Measurements from ENCODE around the gene SKAP1.

SKAP1 gene

GRCh38 chr17:48102798-48103715 lies 327.0 kb downstream of the SKAP1 start:
- peak in 1 of 2 experiments; percentile 36 for DNase-seq (ENCODE audit: low read depth in 1 of 2, low spot score in 1 of 2)
- in situ Hi-C loops (cut with HindIII; ENCODE audit: low pct_unique_long_range_greater_than_20kb, low sequenced_read_pairs) = no loop called here
- no peak for TF ChIP-seq JUND (IDR thresholded peaks at IDR 0.05; ENCODE audit: low read depth)

GRCh38 chr17:48102043-48102750 lies 327.8 kb downstream of the SKAP1 start:
- TF ChIP-seq JUND (IDR thresholded peaks at IDR 0.05; ENCODE audit: low read depth) = no peak
- no peak for DNase-seq (ENCODE audit: low read depth in 1 of 2, low spot score in 1 of 2)
- in situ Hi-C loops (cut with HindIII; ENCODE audit: low pct_unique_long_range_greater_than_20kb, low sequenced_read_pairs) = no loop called here

- DNase-seq (ENCODE audit: low read depth in 1 of 2, low spot score in 1 of 2) = peak; percentile 75 to 97
- no peak for TF ChIP-seq JUND (IDR thresholded peaks at IDR 0.05; ENCODE audit: low read depth)
- in situ Hi-C loops (cut with HindIII; ENCODE audit: low pct_unique_long_range_greater_than_20kb, low sequenced_read_pairs) = no loop called here
Measured at GRCh38 chr17:48101012-48101720, 328.8 kb downstream of the SKAP1 start, which contains the start of gene CBX1. CBX1 (minus strand) TSS chr17:48101478; CDS start chr17:48077004, 24,474 bp downstream.

GRCh38 chr17:48100591-48101011 lies 329.4 kb downstream of the SKAP1 start:
- no peak for TF ChIP-seq JUND (IDR thresholded peaks at IDR 0.05; ENCODE audit: low read depth)
- in situ Hi-C loops (cut with HindIII; ENCODE audit: low pct_unique_long_range_greater_than_20kb, low sequenced_read_pairs) = no loop called here
- DNase-seq (ENCODE audit: low read depth in 1 of 2, low spot score in 1 of 2) = peak; percentile 45 to 86

DNA sequence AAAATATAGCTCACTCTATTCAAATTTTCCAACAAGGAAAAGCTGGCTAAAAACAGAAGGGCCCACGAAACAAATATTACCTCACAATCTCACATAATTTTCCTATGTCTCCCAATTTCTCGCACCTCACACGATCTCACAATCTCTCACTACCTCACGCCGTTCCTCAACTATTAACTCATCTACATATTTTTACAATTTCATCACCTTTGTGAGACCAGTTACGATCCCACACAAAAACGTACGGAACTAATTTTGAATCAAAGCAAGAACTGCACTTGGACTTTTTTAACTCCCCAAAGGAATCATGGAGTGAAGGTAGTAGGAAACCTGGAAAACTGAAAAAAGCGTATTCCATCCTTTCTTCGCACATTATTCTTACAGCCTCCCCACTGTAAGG lies 329.9 kb downstream of the SKAP1 start:
- no peak for TF ChIP-seq JUND (IDR thresholded peaks at IDR 0.05; ENCODE audit: low read depth)
- peak in 1 of 2 experiments; percentile 29 for DNase-seq (ENCODE audit: low read depth in 1 of 2, low spot score in 1 of 2)
- in situ Hi-C loops (cut with HindIII; ENCODE audit: low pct_unique_long_range_greater_than_20kb, low sequenced_read_pairs) = no loop called here

DNA sequence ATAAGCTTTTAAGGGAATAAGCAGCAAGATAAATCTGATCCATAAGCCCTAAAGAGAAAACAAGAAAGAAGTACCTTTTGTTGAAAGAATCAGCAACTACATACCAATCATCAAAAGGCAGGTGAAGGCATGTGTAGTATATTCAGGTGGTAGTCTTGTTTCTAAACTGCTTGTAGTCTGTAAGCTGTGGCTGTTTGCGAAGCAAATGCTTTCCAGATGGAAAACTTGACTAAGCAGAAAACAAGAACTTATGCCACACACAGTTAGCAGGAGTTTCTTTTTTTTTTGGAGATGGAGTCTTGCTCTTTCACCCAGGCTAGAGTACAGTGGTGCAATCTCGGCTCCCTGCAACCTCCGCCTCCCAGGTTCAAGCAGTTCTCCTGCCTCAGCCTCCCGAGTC lies 334.4 kb downstream of the SKAP1 start:
- no peak for DNase-seq (ENCODE audit: low read depth in 1 of 2, low spot score in 1 of 2)
- in situ Hi-C loops (cut with HindIII; ENCODE audit: low pct_unique_long_range_greater_than_20kb, low sequenced_read_pairs) = no loop called here
- TF ChIP-seq JUND (IDR thresholded peaks at IDR 0.05; ENCODE audit: low read depth) = no peak

GRCh38 chr17:48093341-48094045 lies 336.5 kb downstream of the SKAP1 start:
- TF ChIP-seq JUND (IDR thresholded peaks at IDR 0.05; ENCODE audit: low read depth) = no peak
- in situ Hi-C loops (cut with HindIII; ENCODE audit: low pct_unique_long_range_greater_than_20kb, low sequenced_read_pairs) = no loop called here
- no peak for DNase-seq (ENCODE audit: low read depth in 1 of 2, low spot score in 1 of 2)

DNA sequence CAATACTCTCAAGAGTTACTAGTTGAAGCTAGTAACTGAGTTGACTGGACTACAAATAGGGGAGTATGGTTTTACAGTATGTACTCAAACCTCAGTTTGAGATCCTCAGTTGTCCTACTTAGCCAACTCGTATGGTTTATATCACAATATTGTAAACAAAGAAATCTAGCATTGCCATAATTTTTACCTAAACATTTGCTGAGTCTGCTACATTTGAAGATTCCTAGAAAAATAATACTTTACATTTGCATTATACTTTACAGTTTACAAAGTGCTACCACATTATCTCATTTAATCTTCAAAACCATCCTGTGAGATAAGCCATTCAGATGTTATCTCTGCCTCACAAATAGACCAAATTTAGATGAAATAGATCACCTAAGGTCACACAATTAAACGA lies 345.1 kb downstream of the SKAP1 start:
- no peak for DNase-seq (ENCODE audit: low read depth in 1 of 2, low spot score in 1 of 2)
- TF ChIP-seq JUND (IDR thresholded peaks at IDR 0.05; ENCODE audit: low read depth) = no peak
- in situ Hi-C loops (cut with HindIII; ENCODE audit: low pct_unique_long_range_greater_than_20kb, low sequenced_read_pairs) = no loop called here

Data from T47D (cell line).